GM19395 (cell line): ENCODE data around the gene CCDC174.
A peak's percentile ranks its signal among the peaks of the same experiment; 100 is the strongest.

ENCODE experiments used
- ATAC-seq: cut with Tn5 transposase; IDR thresholded peaks from one replicate; pipeline ENCODE4 v1.9.1; 2021; ENCODE audit warnings: mild to moderate bottlenecking, moderate library complexity; ENCODE audit not compliant: unreplicated experiment

Gene CCDC174

GRCh38 chr3:14624498-14624897 lies 27.1 kb upstream of the CCDC174 start:
- ATAC-seq: no peak

GRCh38 chr3:14625443-14625842 lies 26.1 kb upstream of the CCDC174 start:
- no peak for ATAC-seq

- ATAC-seq: no peak
Measured at GRCh38 chr3:14627815-14628214, 23.7 kb upstream of the CCDC174 start.

GRCh38 chr3:14628406-14628805 lies 23.2 kb upstream of the CCDC174 start:
- ATAC-seq: no peak

- ATAC-seq: no peak
Measured at GRCh38 chr3:14630404-14631100, 21.0 kb upstream of the CCDC174 start.

- no peak for ATAC-seq
Measured at GRCh38 chr3:14631101-14631497, 20.5 kb upstream of the CCDC174 start.

GRCh38 chr3:14631687-14632441 lies 19.7 kb upstream of the CCDC174 start:
- no peak for ATAC-seq

- ATAC-seq: no peak
Measured at GRCh38 chr3:14632442-14632930, 19.1 kb upstream of the CCDC174 start.

GRCh38 chr3:14633417-14633816 lies 18.1 kb upstream of the CCDC174 start:
- no peak for ATAC-seq

GRCh38 chr3:14633819-14634424 lies 17.6 kb upstream of the CCDC174 start:
- peak; percentile 62 for ATAC-seq

GRCh38 chr3:14634763-14635400 lies 16.7 kb upstream of the CCDC174 start:
- no peak for ATAC-seq

- no peak for ATAC-seq
Measured at GRCh38 chr3:14636496-14637087, 15.0 kb upstream of the CCDC174 start.

GRCh38 chr3:14640157-14640562 lies 11.4 kb upstream of the CCDC174 start:
- ATAC-seq: no peak

GRCh38 chr3:14640734-14641133 lies 10.8 kb upstream of the CCDC174 start:
- ATAC-seq: no peak

GRCh38 chr3:14641346-14641745 lies 10.2 kb upstream of the CCDC174 start:
- no peak for ATAC-seq

- no peak for ATAC-seq
Measured at GRCh38 chr3:14645453-14645852, 6.1 kb upstream of the CCDC174 start.

- ATAC-seq: no peak
Measured at GRCh38 chr3:14646131-14646573, 5.4 kb upstream of the CCDC174 start.

GRCh38 chr3:14646589-14647413 lies 4.8 kb upstream of the CCDC174 start:
- ATAC-seq: no peak

- ATAC-seq: no peak
Measured at GRCh38 chr3:14647976-14648955, 3.3 kb upstream of the CCDC174 start.
